ENCODE results near the gene KLHL11.
"Not testable (repeated sequence)": the region's sequence is repeated elsewhere in the genome, so short reads cannot be mapped to it uniquely, and the experiment has no call there.

Gene KLHL11

DNA sequence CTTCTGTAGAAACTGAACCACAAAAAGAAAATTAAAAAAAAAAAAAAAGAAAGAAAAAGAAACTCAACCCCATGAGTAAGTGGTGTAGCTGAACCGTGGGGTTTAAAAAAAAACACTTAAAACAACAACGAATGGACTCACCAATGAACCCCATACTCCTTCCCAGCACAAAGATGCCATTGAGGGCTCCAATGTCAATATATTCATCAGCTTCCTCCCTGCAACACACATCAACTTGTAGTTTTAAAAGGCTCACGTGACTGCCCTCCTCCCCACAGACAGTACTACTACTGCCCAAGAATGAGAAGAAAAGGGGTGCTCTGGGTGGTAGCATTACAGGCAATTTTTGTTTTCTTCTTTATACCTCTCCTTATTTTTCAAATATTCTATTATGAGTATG is 3.3 kb upstream of the KLHL11 start:
- H3K27ac ChIP-seq, result no peak overlapping the region
- TF ChIP-seq, protein P1, sequence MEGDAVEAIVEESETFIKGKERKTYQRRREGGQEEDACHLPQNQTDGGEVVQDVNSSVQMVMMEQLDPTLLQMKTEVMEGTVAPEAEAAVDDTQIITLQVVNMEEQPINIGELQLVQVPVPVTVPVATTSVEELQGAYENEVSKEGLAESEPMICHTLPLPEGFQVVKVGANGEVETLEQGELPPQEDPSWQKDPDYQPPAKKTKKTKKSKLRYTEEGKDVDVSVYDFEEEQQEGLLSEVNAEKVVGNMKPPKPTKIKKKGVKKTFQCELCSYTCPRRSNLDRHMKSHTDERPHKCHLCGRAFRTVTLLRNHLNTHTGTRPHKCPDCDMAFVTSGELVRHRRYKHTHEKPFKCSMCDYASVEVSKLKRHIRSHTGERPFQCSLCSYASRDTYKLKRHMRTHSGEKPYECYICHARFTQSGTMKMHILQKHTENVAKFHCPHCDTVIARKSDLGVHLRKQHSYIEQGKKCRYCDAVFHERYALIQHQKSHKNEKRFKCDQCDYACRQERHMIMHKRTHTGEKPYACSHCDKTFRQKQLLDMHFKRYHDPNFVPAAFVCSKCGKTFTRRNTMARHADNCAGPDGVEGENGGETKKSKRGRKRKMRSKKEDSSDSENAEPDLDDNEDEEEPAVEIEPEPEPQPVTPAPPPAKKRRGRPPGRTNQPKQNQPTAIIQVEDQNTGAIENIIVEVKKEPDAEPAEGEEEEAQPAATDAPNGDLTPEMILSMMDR (conservative IDR thresholded peaks at IDR 0.05), result no peak
- no peak for TF ChIP-seq ZFX (IDR thresholded peaks at IDR 0.05)

DNA sequence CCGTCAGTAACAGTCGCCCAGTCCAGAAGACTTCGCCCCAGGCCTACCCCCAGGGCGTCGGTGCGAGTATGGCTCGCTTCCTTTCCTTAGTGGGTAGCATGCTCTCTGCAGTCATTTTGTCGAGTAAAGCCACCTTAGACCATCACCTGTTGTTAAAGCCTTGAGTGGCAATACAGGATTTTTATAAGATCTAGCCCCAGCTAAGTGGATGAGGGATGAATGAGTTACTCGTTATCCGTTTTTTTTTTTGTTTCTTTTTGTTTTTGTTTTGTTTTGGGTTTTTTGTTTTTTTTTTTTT is 322 bp upstream of the KLHL11 start:
- peak overlapping the region; percentile 94 for H3K27ac ChIP-seq
- no peak for TF ChIP-seq ZFX (IDR thresholded peaks at IDR 0.05)
- TF ChIP-seq, protein P1 (conservative IDR thresholded peaks at IDR 0.05), result no peak

DNA sequence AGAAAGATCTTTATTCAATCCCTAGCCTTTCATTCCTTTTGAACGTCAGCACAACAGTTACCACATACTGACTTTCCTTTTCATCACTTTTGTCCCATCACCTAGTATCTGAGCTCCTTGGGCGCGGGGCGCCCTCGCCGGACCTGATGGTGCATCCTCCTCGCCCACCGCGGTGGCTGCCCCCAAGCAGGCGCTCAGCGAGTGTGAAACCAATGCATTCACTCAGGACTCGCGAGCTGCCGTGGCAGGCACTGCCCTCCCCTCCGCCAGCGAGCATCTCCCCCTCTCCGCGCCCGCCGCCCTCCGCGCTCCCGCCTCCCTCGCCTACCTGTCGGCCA is 756 bp downstream of the KLHL11 start:
- H3K27ac ChIP-seq, result peak overlapping the region; percentile 94
- TF ChIP-seq, protein P1 (conservative IDR thresholded peaks at IDR 0.05), result no peak
- no peak for TF ChIP-seq ZFX (IDR thresholded peaks at IDR 0.05)

DNA sequence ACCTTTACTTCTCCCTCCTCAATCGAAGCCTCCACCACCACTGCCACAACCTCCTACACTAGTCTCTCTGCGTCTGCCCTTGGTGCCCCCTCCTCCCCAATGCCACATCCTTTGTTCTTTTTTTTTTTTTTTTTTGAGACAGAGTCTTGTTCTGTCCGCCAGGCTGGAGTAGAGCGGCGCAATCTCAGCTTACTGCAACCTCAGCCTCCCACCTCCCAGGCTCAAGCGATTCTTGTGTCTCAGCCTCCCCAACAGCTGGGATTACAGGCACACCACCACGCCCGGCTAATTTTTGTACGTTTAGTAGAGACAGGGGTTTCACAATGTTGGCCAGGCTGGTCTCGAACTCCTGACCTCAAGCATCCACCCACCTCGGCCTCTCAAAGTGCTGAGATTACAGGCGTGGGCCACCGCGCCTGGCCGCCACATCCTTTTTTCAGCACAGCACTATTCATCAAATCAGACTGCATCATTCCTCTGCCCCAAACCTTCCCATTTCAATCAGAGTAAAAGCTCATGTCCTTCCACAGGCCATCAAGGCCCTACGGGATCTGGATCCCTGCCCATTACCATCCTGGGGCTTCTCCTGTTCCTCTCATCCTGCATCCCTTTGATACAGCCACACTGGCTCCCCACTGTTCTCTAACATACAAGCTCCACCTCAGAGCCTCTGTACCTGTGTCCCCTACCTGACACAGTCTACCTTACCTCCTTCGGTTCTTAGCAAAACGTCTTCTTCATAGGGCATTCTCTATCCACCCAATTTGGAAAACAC is 2.0 kb downstream of the KLHL11 start:
- no peak overlapping the region for H3K27ac ChIP-seq
- no peak for TF ChIP-seq ZFX (IDR thresholded peaks at IDR 0.05)
- TF ChIP-seq, protein P1 (conservative IDR thresholded peaks at IDR 0.05), result no peak

DNA sequence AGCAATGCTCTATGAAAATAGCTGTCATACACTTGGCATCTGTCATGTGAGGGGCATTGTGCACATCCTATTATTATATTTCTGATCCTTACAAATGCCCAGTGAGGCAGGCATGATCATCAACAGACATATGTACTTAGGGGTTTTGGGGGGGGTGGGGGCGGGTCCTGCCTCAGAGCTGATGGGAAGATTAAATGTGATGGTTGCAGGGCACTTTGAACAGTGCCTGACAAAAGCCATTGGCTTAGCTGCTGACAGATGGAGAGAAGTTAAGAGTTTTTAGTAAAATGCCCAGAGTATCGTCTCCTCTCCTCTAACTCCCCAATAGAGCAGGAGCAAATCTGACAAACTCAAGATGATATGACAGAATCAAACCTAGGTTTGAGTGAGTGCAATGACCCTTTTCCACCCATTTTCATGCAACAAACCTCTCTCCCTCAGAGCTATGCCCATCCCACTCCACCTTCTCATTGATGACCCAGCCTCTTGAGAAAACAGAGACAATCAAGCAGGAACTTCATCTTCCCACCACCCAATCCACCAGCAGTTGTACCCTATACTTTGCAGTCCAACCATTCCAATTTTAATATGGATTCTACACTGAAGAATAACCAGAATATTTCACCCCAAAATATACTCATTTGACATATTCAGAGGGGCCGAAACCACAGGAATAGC is 4.8 kb downstream of the KLHL11 start:
- TF ChIP-seq ZFX (IDR thresholded peaks at IDR 0.05), result no peak
- TF ChIP-seq, protein P1 (conservative IDR thresholded peaks at IDR 0.05), result no peak

DNA sequence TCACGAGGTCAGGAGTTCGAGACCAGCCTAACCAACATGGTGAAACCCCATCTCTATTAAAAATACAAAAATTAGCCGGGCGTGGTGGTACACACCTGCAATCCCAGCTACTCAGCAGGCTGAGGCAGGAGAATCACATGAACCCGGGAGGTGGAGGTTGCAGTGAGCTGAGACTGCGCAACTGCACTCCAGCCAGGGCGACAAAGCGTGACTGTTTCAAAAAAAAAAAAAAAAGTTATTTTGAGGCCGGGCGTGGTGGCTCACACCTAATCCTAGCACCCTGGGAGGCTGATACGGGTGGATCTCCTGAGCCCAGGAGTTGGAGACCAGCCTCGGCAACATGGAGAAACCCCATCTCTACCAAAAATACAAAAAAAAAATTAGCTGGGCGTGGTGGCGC is 13.8 kb downstream of the KLHL11 start:
- H3K27ac ChIP-seq, result not testable (repeated sequence)

More for the DNA sequence above, 4.8 kb downstream of the KLHL11 start:
- no peak overlapping the region for H3K27ac ChIP-seq

DNA sequence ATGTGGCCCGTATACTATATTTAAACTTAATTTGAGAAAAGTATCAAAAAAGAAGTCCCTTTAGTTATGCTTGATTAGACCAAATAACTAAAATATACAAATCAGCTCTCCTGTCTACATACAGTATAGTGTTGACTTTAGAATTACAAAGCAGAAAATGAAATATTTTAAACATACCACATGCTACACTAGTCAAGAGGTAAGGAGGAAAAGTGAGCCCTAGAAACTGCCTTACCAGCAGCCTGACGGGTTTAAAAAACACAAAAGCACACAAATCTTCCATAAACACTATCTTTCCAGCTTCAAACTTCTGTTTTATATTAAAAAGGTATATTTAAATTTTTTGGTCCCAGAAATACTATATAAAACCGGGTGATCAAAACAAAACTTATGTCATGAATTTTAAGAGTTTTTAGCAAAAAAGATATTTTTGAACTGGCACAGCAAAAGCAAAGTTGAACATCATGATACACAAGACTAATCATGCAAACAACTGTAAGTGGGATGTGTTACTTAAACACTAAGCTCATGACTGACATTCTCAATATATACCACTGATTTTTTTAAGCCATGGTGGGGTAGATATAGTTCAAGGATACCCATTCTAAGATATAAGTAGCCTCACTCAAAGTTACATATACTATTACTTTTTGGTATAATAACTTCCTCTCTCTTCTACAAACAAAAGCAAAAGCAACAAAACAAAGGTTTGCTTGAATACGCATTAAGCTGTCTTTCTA is 15.8 kb downstream of the KLHL11 start:
- no peak overlapping the region for H3K27ac ChIP-seq
- TF ChIP-seq ZFX (IDR thresholded peaks at IDR 0.05), result no peak
- TF ChIP-seq, protein P1 (conservative IDR thresholded peaks at IDR 0.05), result no peak

Measured in C4-2B (cell line).